H1 (cell line): ENCODE measurements around the gene ANKS1B. TPM values are rescaled to one million over a fixed set of nuclear protein-coding genes. Genes with fewer than 3 reads are reported as not detected.

Experiments used
- ASH2L ChIP-seq: fragments of 200-600, 300-600 bp; sonication (generic); IDR thresholded peaks from one replicate; pipeline ENCODE4 v1.7.1; 2017; ENCODE audit warnings: low read length
- CBX5 ChIP-seq: fragments of 300-800, 300-1000 bp; sonication (generic); IDR thresholded peaks from 2 replicates; pipeline ENCODE4 v1.7.1; 2016; ENCODE audit warnings: antibody characterized with exemption, low read length, low read depth
- CBX8 ChIP-seq: fragments of 300-800, 300-1000 bp; sonication (generic); IDR thresholded peaks from 2 replicates; pipeline ENCODE4 v1.7.1; 2016; ENCODE audit warnings: low read depth, low read length, borderline replicate concordance
- CREB1 ChIP-seq: IDR thresholded peaks from 2 replicates; pipeline ENCODE4 v1.6.1; 2012; ENCODE audit warnings: inconsistent platforms
- JUND ChIP-seq: IDR thresholded peaks from 2 replicates; pipeline ENCODE4 v1.6.1; 2011; ENCODE audit warnings: mild to moderate bottlenecking, improper control_type of control experiment, low read length
- KDM1A ChIP-seq: fragments of 200-600, 300-600 bp; sonication (generic); IDR thresholded peaks from 2 replicates; pipeline ENCODE4 v1.7.1; 2016; ENCODE audit warnings: mild to moderate bottlenecking, low read length, borderline replicate concordance
- PHF8 ChIP-seq: fragments of 200-600 bp; sonication (generic); conservative IDR thresholded peaks from 2 replicates; pipeline ENCODE4 v1.7.1; 2012; ENCODE audit warnings: low read depth, mild to moderate bottlenecking, inconsistent platforms, low read length, moderate library complexity
- RFX5 ChIP-seq: IDR thresholded peaks from 2 replicates; pipeline ENCODE4 v1.6.1; 2011; ENCODE audit warnings: low read depth, low read length, improper control_type of control experiment, borderline replicate concordance
- SP4 ChIP-seq: IDR thresholded peaks from 2 replicates; pipeline ENCODE4 v1.6.1; 2012; ENCODE audit warnings: low read length, inconsistent platforms
- SUZ12 ChIP-seq: fragments of 200-600 bp; sonication (generic); IDR thresholded peaks from 2 replicates; pipeline ENCODE4 v1.6.1; 2012; ENCODE audit warnings: mild to moderate bottlenecking, inconsistent platforms, low read length, moderate library complexity, mixed read lengths
- TAF7 ChIP-seq: optimal IDR thresholded peaks from 2 replicates; pipeline ENCODE3; 2011; ENCODE audit warnings: low read depth, mild to moderate bottlenecking, inconsistent platforms, low read length, moderate library complexity, borderline replicate concordance
- YY1 ChIP-seq: IDR thresholded peaks from 2 replicates; pipeline ENCODE4 v1.6.1; 2011; ENCODE audit warnings: low read depth, mild to moderate bottlenecking, low read length
- polyA plus RNA-seq, 7 experiments: library from polyadenylated mRNA; depleted of rRNA in 3 of 7; stranded (reverse) in 5 of 7; unstranded in 2 of 7; fragments of >200 nt in 5 of 7; fragments of 200-250 nt in 2 of 7; gene quantifications; 1 replicate in 5 of 7; 2 replicates in 1 of 7; 4 replicates in 1 of 7; pipeline versions ENCODE4 v1.2.1 to v1.2.3, GENCODE V29; 2011 to 2013; ENCODE audit warnings: missing spikeins in 2 of 7, mixed read lengths in 2 of 7
- total RNA-seq: library from RNA; stranded (reverse); fragmentation: NEBNext Ultra II Directional; extraction: Animal tissue kit (Norgen Biotek cat#: 25700); gene quantifications from 2 replicates; pipeline ENCODE4 v1.2.1, GENCODE V29; 2021
- TF ChIP-seq, protein P1 (sequence below): fragments of 300-600 bp; sonication (generic); IDR thresholded peaks from 2 replicates; pipeline ENCODE4 v1.7.1; 2012; ENCODE audit warnings: low read length, moderate library complexity, mild to moderate bottlenecking, inconsistent platforms; ENCODE audit not compliant: insufficient replicate concordance

ANKS1B gene
- total and polyA plus RNA-seq, 2 of the 8 experiments (the other 6 are each of a cell fraction or from before 2014, with no cell fraction given) = 2.7 to 6.1 TPM

DNA sequence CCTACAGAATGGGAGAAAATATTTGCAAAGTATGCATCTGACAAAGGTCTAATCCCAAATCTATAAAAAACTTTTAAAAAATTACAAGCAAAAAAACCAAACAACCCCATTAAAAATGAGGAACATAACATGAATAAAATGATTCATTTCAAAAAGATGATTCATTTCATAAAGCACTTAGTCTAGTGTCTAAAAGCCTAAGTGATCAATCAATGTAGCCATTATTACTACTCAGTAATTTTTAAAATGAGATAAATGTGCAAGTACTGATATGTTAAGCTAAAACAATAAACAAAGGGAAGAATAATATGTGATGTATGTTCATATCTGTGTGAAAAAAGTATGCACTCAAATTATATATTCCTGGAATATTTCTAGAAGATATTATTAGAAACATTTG, 456.3 kb downstream of the ANKS1B start (continued):
- TF ChIP-seq, protein P1, sequence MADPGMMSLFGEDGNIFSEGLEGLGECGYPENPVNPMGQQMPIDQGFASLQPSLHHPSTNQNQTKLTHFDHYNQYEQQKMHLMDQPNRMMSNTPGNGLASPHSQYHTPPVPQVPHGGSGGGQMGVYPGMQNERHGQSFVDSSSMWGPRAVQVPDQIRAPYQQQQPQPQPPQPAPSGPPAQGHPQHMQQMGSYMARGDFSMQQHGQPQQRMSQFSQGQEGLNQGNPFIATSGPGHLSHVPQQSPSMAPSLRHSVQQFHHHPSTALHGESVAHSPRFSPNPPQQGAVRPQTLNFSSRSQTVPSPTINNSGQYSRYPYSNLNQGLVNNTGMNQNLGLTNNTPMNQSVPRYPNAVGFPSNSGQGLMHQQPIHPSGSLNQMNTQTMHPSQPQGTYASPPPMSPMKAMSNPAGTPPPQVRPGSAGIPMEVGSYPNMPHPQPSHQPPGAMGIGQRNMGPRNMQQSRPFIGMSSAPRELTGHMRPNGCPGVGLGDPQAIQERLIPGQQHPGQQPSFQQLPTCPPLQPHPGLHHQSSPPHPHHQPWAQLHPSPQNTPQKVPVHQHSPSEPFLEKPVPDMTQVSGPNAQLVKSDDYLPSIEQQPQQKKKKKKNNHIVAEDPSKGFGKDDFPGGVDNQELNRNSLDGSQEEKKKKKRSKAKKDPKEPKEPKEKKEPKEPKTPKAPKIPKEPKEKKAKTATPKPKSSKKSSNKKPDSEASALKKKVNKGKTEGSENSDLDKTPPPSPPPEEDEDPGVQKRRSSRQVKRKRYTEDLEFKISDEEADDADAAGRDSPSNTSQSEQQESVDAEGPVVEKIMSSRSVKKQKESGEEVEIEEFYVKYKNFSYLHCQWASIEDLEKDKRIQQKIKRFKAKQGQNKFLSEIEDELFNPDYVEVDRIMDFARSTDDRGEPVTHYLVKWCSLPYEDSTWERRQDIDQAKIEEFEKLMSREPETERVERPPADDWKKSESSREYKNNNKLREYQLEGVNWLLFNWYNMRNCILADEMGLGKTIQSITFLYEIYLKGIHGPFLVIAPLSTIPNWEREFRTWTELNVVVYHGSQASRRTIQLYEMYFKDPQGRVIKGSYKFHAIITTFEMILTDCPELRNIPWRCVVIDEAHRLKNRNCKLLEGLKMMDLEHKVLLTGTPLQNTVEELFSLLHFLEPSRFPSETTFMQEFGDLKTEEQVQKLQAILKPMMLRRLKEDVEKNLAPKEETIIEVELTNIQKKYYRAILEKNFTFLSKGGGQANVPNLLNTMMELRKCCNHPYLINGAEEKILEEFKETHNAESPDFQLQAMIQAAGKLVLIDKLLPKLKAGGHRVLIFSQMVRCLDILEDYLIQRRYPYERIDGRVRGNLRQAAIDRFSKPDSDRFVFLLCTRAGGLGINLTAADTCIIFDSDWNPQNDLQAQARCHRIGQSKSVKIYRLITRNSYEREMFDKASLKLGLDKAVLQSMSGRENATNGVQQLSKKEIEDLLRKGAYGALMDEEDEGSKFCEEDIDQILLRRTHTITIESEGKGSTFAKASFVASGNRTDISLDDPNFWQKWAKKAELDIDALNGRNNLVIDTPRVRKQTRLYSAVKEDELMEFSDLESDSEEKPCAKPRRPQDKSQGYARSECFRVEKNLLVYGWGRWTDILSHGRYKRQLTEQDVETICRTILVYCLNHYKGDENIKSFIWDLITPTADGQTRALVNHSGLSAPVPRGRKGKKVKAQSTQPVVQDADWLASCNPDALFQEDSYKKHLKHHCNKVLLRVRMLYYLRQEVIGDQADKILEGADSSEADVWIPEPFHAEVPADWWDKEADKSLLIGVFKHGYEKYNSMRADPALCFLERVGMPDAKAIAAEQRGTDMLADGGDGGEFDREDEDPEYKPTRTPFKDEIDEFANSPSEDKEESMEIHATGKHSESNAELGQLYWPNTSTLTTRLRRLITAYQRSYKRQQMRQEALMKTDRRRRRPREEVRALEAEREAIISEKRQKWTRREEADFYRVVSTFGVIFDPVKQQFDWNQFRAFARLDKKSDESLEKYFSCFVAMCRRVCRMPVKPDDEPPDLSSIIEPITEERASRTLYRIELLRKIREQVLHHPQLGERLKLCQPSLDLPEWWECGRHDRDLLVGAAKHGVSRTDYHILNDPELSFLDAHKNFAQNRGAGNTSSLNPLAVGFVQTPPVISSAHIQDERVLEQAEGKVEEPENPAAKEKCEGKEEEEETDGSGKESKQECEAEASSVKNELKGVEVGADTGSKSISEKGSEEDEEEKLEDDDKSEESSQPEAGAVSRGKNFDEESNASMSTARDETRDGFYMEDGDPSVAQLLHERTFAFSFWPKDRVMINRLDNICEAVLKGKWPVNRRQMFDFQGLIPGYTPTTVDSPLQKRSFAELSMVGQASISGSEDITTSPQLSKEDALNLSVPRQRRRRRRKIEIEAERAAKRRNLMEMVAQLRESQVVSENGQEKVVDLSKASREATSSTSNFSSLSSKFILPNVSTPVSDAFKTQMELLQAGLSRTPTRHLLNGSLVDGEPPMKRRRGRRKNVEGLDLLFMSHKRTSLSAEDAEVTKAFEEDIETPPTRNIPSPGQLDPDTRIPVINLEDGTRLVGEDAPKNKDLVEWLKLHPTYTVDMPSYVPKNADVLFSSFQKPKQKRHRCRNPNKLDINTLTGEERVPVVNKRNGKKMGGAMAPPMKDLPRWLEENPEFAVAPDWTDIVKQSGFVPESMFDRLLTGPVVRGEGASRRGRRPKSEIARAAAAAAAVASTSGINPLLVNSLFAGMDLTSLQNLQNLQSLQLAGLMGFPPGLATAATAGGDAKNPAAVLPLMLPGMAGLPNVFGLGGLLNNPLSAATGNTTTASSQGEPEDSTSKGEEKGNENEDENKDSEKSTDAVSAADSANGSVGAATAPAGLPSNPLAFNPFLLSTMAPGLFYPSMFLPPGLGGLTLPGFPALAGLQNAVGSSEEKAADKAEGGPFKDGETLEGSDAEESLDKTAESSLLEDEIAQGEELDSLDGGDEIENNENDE = no peak
- TF ChIP-seq CBX5 (no peak), PHF8 (no peak), ASH2L (no peak), SUZ12 (no peak), JUND (no peak), YY1 (no peak), RFX5 (no peak), CBX8 (no peak), TAF7 (no peak), SP4 (no peak), KDM1A (no peak), CREB1 (no peak)
